22Rv1 (cell line): Measurements from ENCODE around the gene TCF12.

ENCODE experiments used
- H3K27ac ChIP-seq: fragments of 450-650 bp; 2 replicates; pipeline ENCODE4 v1.5.1; 2017
- ZFX ChIP-seq: fragments of 450-650 bp; IDR thresholded peaks from 2 replicates; pipeline ENCODE4 v1.6.1; 2017; ENCODE audit warnings: antibody characterized with exemption, borderline replicate concordance
- TF ChIP-seq, protein P1 (sequence below): fragments of 450-650 bp; IDR thresholded peaks from 2 replicates; pipeline ENCODE4 v1.5.1; 2017; ENCODE audit warnings: mild to moderate bottlenecking

The TCF12 gene

DNA sequence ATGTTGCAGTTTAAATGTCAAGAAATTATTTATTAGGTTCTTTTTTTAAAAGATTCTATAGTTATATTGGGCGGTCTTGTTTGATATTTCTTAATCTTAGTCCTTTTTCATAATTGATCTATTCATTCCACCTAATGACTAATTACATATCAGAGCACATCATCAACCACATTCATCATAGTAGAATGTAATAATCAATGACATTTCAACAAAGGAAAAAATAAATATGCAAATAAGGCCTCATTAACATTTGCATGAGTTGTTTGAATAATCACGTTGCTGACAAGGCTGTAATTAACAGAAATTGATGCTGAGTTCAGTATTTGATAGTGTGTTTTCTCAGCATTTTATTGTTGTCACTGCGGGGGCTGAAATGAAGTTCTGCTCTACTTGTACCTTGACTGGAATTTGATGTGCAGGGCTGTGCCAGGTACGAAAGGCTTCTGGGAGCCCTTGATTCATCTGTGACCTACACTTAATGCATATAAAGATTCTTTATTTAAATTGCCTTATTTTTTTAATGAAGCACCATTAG is 215.7 kb downstream of the TCF12 start:
- H3K27ac ChIP-seq: no peak overlapping the region
- TF ChIP-seq ZFX: no peak
- TF ChIP-seq, protein P1, sequence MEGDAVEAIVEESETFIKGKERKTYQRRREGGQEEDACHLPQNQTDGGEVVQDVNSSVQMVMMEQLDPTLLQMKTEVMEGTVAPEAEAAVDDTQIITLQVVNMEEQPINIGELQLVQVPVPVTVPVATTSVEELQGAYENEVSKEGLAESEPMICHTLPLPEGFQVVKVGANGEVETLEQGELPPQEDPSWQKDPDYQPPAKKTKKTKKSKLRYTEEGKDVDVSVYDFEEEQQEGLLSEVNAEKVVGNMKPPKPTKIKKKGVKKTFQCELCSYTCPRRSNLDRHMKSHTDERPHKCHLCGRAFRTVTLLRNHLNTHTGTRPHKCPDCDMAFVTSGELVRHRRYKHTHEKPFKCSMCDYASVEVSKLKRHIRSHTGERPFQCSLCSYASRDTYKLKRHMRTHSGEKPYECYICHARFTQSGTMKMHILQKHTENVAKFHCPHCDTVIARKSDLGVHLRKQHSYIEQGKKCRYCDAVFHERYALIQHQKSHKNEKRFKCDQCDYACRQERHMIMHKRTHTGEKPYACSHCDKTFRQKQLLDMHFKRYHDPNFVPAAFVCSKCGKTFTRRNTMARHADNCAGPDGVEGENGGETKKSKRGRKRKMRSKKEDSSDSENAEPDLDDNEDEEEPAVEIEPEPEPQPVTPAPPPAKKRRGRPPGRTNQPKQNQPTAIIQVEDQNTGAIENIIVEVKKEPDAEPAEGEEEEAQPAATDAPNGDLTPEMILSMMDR: no peak

DNA sequence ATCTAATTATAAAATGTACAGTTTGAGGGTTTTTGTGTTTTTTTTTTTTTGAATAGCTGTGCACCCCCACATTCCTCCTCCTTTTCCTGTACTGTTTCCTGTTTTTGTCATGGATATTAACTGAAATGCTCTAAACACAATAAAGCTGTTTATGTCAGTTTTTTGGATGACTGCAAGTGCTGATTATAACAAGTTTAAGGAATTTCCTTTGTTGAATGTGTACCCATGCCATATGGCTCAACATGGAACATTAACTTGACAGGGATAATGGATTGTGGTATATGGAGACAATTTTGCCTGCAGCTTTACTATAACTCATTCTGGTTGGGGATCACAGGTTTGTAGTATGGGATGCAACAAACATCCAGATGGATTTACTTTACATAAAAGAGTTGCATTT is 216.4 kb downstream of the TCF12 start:
- H3K27ac ChIP-seq: no peak overlapping the region

DNA sequence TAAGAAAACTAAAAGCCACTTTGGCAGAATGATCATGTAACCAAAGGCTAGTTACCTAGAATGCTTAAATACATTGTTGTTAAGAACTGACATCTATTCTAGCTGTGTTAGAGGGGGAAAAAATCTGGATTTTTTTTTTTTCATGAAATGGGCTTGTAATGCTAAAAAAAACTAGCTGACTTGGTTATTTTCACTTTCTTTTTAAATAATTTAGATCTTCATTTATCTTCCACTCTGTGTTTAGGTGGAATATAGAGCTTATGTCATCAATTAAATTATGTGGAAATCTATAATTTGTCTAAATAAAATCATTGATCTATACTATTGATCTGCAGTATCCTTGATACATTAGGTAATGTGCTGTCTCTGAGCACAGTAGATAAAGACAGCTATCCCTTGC is 217.4 kb downstream of the TCF12 start:
- no peak overlapping the region for H3K27ac ChIP-seq
- no peak for TF ChIP-seq ZFX
- TF ChIP-seq, protein P1: no peak

More for the DNA sequence above, 216.4 kb downstream of the TCF12 start:
- TF ChIP-seq ZFX: no peak
- TF ChIP-seq, protein P1: no peak

DNA sequence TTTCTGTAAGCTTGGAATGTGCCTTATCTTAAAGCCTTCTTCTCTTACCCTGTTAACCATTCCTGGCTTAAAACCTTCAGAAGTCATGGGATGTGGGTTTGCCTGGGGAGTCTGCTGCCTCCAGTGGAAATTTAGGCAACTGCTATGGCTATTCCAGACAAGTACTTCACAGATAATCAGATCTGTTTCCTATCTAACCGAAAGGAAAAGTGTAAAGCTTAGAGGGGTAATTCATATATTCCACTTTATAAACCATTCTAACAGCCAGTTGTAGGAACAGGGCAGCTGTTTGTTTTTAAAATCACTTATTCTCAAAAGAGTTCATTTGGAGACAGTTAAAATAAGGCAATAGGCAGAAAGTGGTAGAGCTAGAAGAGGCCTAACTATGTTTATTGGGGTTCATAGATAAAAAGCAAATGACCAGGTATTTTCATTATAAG is 219.9 kb downstream of the TCF12 start:
- H3K27ac ChIP-seq: no peak overlapping the region
- TF ChIP-seq, protein P1: peak; percentile 90
- TF ChIP-seq ZFX: no peak

DNA sequence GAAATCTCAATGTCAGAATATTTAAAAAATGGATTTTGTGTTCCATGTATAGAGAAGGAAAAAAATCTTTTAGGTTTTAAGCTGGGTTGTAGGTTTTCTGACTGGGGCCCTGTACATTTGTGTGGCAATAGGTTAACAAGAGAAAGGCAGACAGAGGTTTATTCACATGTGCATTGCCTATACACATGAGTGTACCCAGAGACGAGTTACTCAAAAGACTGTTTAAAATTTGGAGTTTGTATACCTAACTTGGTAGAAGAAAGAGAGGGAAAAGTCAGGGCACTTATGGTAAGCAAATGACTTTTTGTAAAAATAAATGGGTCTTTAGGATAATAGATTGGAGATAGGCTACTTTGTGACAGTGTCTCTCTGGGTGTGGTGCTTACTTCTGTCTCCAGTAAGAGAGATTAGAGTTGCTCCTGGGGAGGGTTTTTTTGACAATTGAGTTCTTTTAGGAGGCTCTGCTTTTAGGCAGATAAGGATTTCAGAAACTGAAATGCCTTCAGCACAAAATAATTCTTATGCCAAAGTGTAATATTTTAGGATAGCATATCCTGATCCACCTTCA is 225.2 kb downstream of the TCF12 start:
- TF ChIP-seq, protein P1: no peak
- TF ChIP-seq ZFX: no peak
- no peak overlapping the region for H3K27ac ChIP-seq

DNA sequence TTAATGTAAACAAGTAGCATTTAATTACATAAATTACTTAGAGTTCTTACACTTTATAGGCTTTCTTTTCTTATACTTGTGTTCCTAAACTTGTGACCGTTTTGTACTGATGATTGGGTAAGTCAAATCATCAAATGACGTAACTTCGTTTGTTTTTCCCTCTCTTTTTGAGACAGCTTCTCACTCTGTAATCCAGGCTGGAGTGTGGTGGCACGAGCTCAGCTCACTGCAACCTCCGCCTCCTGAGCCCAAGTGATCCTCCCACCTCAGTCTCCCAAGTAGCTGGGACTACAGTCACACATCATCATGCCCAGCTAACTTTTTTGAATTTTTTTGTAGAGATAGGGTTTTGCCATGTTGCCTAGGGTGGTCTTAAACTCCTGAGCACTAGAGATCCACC is 226.0 kb downstream of the TCF12 start:
- TF ChIP-seq, protein P1: no peak
- no peak for TF ChIP-seq ZFX

DNA sequence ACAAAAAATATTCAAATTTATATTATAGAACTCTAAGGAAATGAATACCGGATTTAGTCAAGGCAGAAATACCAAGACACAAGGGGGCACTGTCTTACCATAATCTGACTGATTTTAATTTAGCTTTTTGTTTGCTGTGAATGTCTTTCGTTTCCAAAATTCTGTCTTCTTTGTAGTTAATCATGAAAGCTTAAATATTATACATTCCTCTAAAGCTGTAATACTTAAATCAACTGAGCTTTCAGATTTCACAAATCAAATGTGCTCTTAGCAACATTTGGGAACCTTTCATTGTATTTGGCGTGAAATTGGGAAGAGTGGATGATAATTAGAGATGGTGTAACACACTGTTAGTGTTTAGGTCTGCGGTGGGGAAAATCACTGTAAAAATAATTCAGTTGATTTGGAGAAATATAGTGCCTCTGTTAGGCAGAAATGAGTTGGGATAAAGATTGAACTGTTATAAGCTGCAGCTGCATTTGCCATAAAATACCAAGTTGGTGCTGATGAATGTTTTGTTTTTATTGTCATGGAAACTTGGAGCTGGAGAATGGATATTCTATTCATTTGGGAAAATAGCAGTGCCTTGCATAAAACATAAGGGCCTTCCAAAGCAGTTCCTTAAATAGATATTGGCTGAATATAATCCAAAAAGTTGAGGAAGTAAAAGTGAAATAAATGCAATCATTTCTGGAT is 228.2 kb downstream of the TCF12 start:
- H3K27ac ChIP-seq: no peak overlapping the region
- TF ChIP-seq ZFX: no peak
- TF ChIP-seq, protein P1: peak; percentile 79

More for the DNA sequence above, 226.0 kb downstream of the TCF12 start:
- H3K27ac ChIP-seq: no peak overlapping the region
